IPS DF 6.9 (cell line): Measurements from ENCODE around the gene MCM9.

Experiments used
- DNase-seq: peaks from one replicate; pipeline ENCODE4 v3.0.0-alpha.2; 2013; ENCODE audit warnings: low read depth, low spot score
- H3K27ac ChIP-seq: one replicate; pipeline ENCODE4 v1.5.1; 2013; ENCODE audit warnings: low read length, control low read depth
- H3K27me3 ChIP-seq: 2 replicates; pipeline ENCODE4 v1.6.1; 2013; ENCODE audit warnings: mild to moderate bottlenecking, low read length; ENCODE audit not compliant: control insufficient read depth, insufficient read depth
- H3K36me3 ChIP-seq: 2 replicates; pipeline ENCODE4 v1.6.1; 2013; ENCODE audit warnings: low read length; ENCODE audit not compliant: control insufficient read depth, insufficient read depth
- H3K4me1 ChIP-seq: 2 replicates; pipeline ENCODE4 v1.6.1; 2013; ENCODE audit warnings: low read length; ENCODE audit not compliant: control insufficient read depth, insufficient read depth
- H3K4me3 ChIP-seq: 2 replicates; pipeline ENCODE4 v1.5.1; 2013; ENCODE audit warnings: mild to moderate bottlenecking, low read length
- H3K9me3 ChIP-seq: 2 replicates; pipeline ENCODE4 v1.6.1; 2013; ENCODE audit warnings: low read length, inconsistent platforms; ENCODE audit not compliant: control insufficient read depth, insufficient read depth
- WGBS: extraction: QIAGEN DNeasy Blood & Tissue Kit; methylation state at CpG from one replicate; pipeline ENCODE4 v1.1.7; 2013; ENCODE audit warnings: mixed read lengths, missing lambda C conversion rate; ENCODE audit not compliant: insufficient read length, insufficient coverage; 5-methylcytosine and 5-hydroxymethylcytosine counted together

MCM9 gene

GRCh38 chr6:118895261-118895560, 39.7 kb downstream of the MCM9 start:
- H3K36me3 ChIP-seq, result 0 out of 2 replicates have a peak, but pooled peaks cover 3% of the 10 kb centered on the region
- H3K9me3 ChIP-seq, result no peaks in the 10 kb centered on the region
- H3K4me3 ChIP-seq, result peak overlapping the region; percentile 96
- H3K27me3 ChIP-seq, result no peaks in the 10 kb centered on the region
- no CpG with 5 or more reads among the region's 11 CpGs for WGBS
- peaks cover 3% of the 10 kb centered on the region; the same call in 1 of the 2 replicates for H3K4me1 ChIP-seq
- DNase-seq, result no peak
- no peak overlapping the region for H3K27ac ChIP-seq

GRCh38 chr6:118894425-118895260, 40.3 kb downstream of the MCM9 start:
- DNase-seq, result no peak
- no CpG with 5 or more reads among the region's 102 CpGs for WGBS

DNA sequence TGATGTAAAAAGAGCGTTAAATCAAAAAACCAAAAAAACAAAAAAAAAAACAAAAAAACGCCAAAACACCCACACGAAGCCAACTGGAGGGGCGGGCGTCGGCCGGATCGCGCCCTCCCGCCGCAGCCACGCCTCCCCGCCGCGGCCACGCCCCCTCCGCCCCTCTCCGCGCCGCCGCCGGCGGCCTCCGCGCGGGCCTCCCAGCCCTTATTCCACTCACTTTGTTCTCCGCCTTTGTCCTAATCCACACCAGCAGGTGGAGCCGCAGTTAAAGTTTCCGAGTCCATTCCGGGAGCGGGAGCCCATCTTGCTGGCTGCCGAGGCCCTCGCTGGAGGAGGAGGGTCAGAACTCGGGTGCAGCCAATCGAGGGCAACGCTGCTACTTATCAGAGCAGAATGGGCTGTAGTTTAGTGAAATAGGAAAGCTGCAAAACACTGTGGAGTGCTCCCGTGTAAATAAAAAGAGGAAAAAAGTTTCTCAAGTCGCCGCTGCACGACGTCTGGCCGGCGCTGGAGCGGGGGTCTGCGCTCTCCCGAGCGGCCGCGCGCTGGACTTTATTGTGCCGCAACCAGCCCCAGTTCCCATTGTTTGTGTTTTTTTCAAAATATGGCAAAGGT, 41.0 kb downstream of the MCM9 start, which contains the start of gene ASF1A:
TSS of gene ASF1A (plus strand) at position 346 of the 618 bp plus-strand sequence. CDS start at position 608, 262 bp downstream.
- H3K27ac ChIP-seq, result no peak within 1 kb of the TSS
- H3K27me3 ChIP-seq, result no peaks in the 10 kb centered on the region
- H3K9me3 ChIP-seq, result no peaks in the 10 kb centered on the region
- WGBS, result no CpG with 5 or more reads among the region's 51 CpGs
- H3K36me3 ChIP-seq, result no peaks in the 10 kb centered on the region
- no peaks in the 10 kb centered on the region for H3K4me1 ChIP-seq
- H3K4me3 ChIP-seq, result peak within 1 kb of the TSS; percentile 96
- DNase-seq, result peak; percentile 88

More at GRCh38 chr6:118894425-118895260, 40.3 kb downstream of the MCM9 start:
- H3K4me3 ChIP-seq, result peak overlapping the region; percentile 96
- no peaks in the 10 kb centered on the region for H3K27me3 ChIP-seq
- H3K27ac ChIP-seq, result no peak overlapping the region
- 0 out of 2 replicates have a peak, but pooled peaks cover 3% of the 10 kb centered on the region for H3K36me3 ChIP-seq
- no peaks in the 10 kb centered on the region for H3K9me3 ChIP-seq
- H3K4me1 ChIP-seq, result peaks cover 3% of the 10 kb centered on the region; the same call in 1 of the 2 replicates

GRCh38 chr6:118893064-118893806, 41.7 kb downstream of the MCM9 start:
- peak overlapping the region; percentile 71; the same call in 1 of the 2 replicates for H3K4me3 ChIP-seq
- no peaks in the 10 kb centered on the region for H3K27me3 ChIP-seq
- no peaks in the 10 kb centered on the region for H3K36me3 ChIP-seq
- H3K27ac ChIP-seq, result no peak overlapping the region
- no peaks in the 10 kb centered on the region for H3K4me1 ChIP-seq
- no CpG with 5 or more reads among the region's 18 CpGs for WGBS
- DNase-seq, result no peak
- no peaks in the 10 kb centered on the region for H3K9me3 ChIP-seq

DNA sequence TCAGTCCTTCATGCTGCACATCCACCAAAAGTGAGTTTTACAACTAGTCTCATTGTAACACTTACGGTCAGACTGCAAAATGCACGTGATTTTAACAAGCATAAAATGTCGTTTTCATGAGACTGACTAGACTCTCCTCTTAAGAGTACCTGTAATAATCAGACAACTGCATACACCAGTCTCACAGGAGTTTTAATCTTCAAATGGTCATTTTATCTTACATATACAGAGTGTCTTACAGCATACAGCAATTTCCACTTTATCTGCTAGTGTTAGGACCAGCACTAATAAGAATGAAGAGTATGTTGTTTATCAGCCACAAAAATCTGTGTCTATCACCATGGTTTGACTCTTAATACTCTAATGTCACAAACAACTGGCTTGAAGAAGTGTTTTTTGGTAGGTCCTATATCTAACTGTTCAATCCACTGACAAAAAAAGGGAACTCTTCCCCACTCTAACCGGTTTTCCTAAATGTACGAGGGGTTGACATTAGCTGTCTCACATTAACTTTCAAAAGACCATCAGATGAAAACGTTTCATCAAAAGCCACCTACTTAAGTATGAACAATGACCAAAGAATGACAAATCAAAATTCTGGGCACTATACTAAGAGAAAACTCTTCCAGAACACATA, 42.5 kb downstream of the MCM9 start:
- Histone ChIP-seq H3K4me1 (no peaks in the 10 kb centered on the region), H3K27ac (no peak overlapping the region), H3K4me3 (no peak overlapping the region), H3K9me3 (no peaks in the 10 kb centered on the region), H3K36me3 (no peaks in the 10 kb centered on the region), H3K27me3 (no peaks in the 10 kb centered on the region)
- DNase-seq, result no peak
- WGBS, result no CpG with 5 or more reads among the region's 6 CpGs

GRCh38 chr6:118890997-118891790, 43.8 kb downstream of the MCM9 start:
- Histone ChIP-seq H3K27me3 (no peaks in the 10 kb centered on the region), H3K27ac (no peak overlapping the region), H3K4me1 (no peaks in the 10 kb centered on the region), H3K9me3 (no peaks in the 10 kb centered on the region), H3K36me3 (no peaks in the 10 kb centered on the region), H3K4me3 (no peak overlapping the region)
- no peak for DNase-seq
- WGBS, result no CpG with 5 or more reads among the region's 5 CpGs

- no CpG with 5 or more reads among the region's 4 CpGs for WGBS
- no peaks in the 10 kb centered on the region for H3K4me1 ChIP-seq
- no peak for DNase-seq
These were observed 45.8 kb downstream of the MCM9 start for GRCh38 chr6:118889163-118889562.

GRCh38 chr6:118886641-118887040, 48.3 kb downstream of the MCM9 start:
- WGBS, result no CpG with 5 or more reads among the region's 6 CpGs
- H3K36me3 ChIP-seq, result no peaks in the 10 kb centered on the region
- no peak for DNase-seq
- no peak overlapping the region for H3K27ac ChIP-seq
- H3K27me3 ChIP-seq, result no peaks in the 10 kb centered on the region
- no peaks in the 10 kb centered on the region for H3K9me3 ChIP-seq
- no peak overlapping the region for H3K4me3 ChIP-seq
- H3K4me1 ChIP-seq, result peaks cover 5% of the 10 kb centered on the region; the same call in 1 of the 2 replicates

More at GRCh38 chr6:118889163-118889562, 45.8 kb downstream of the MCM9 start:
- Histone ChIP-seq H3K9me3 (no peaks in the 10 kb centered on the region), H3K36me3 (no peaks in the 10 kb centered on the region), H3K27ac (no peak overlapping the region), H3K4me3 (no peak overlapping the region), H3K27me3 (no peaks in the 10 kb centered on the region)

DNA sequence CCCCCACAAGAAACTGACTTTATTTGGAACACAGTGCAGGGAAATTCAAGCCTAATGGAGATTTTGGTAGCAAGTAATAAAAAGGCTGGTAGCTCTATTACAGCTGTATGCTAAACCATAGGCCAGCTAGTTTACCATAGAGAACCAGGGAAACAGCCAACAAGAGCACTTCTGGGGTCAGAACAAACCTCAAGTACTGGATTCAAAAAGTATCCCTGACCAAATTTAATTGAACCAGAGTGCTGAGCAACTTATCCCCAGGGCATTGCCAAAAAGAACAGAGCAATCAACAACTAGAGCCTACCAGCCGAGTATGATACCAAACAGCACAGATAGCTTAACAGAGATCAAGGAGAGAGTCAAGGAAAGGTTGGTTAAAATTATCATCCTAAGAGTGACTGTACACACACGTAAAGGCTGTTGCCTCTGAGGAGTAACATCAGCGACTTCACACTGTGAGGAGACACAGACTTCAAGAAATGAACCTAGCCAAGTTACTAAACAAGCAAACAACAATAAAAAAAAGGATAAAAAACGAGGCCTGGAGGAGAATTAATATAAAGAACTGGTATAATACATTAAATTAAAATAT, 52.5 kb downstream of the MCM9 start:
- no peak overlapping the region for H3K4me3 ChIP-seq
- H3K36me3 ChIP-seq, result no peaks in the 10 kb centered on the region
- DNase-seq, result no peak
- H3K27ac ChIP-seq, result no peak overlapping the region
- H3K4me1 ChIP-seq, result peaks cover 5% of the 10 kb centered on the region; the same call in 1 of the 2 replicates
- H3K9me3 ChIP-seq, result no peaks in the 10 kb centered on the region
- no CpG with 5 or more reads among the region's 4 CpGs for WGBS
- H3K27me3 ChIP-seq, result no peaks in the 10 kb centered on the region
